MM.1S (cell line): Measurements from ENCODE around the gene CDC40.

Experiments
- CTCF ChIP-seq: fragments of 300-600 bp; sonication (generic); IDR thresholded peaks from 2 replicates; pipeline ENCODE4 v1.5.1; 2016; ENCODE audit warnings: antibody characterized with exemption, low read length, mixed read lengths
- EZH2 ChIP-seq: fragments of 300-600 bp; sonication (generic); optimal IDR thresholded peaks from 2 replicates; pipeline ENCODE3; 2017; ENCODE audit warnings: low read depth, mild to moderate bottlenecking, antibody characterized with exemption, low read length, mixed read lengths

- no peak for TF ChIP-seq EZH2
- TF ChIP-seq CTCF: no peak
Observed at GRCh38 chr6:110158479-110158878, 21.7 kb upstream of the CDC40 start.
